GM04504 (cell line): ENCODE results near the gene IFT27.
A peak's percentile ranks its signal among the peaks of the same experiment; 100 is the strongest.
"Not testable (repeated sequence)": the region's sequence is repeated elsewhere in the genome, so short reads cannot be mapped to it uniquely, and the experiment has no call there.

Experiments
- DNase-seq: peaks from one replicate; pipeline ENCODE4 v3.0.0-alpha.2; 2012; ENCODE audit warnings: low read depth

IFT27 gene

DNA sequence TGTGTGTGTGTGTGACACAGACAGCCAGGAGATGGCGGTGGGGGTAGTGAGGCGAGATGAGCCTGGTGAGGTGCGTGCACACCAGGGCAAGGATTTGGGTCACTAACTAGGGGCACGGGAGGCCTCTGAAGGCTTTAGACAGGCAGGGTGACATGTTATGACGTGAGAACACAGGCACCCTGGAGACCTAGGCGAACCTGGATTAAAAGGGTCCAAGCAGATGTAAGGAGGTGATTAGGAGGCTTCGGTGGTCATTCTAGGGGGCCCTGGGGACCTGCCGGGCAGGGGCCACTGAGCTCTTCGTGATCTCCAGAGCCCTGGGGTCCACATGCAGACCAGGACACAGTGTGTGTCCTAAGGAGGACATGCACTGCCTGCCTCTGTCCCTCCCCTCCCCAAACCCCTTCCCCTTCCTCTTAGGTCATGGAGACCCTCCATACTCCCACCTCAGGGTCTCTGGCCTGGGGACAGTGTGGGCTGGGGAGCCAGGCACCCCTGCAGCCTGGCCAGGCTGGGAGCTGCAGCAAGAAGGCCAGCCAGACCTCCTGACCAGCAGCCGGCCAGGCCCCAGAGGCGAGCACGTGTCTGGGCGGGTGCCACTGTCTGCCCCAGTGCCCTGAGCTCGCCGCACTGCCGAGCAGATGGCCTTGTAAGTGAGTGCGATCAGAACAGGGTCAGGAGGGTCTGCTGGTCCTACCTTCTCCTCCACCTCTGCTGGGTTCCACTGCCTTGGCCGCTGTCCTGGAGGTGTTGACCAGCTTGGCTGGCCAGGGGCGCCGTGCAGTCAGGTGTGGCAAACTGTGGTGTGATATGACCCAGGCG, 32.1 kb downstream of the IFT27 start:
- DNase-seq = no peak

DNA sequence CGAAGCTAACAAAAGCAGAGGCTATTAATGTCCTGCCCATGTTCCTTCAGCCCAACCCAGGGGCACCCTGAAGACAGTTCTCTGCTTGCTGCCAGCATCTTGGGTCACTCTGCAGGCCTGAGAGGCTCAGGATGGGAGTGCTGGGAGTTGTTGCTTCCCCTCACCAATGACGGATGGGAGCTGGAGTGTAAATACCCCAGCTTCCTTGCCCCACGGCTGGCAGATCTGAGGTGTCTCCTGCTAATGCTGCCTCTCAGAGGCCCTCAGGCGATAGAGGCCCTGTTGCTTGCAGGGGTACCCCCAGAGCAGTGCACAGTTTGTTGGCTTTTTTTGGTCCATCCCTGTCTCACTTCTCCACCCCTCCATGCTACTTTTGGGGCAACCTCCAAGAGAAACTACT, 32.9 kb downstream of the IFT27 start:
- DNase-seq = no peak

DNA sequence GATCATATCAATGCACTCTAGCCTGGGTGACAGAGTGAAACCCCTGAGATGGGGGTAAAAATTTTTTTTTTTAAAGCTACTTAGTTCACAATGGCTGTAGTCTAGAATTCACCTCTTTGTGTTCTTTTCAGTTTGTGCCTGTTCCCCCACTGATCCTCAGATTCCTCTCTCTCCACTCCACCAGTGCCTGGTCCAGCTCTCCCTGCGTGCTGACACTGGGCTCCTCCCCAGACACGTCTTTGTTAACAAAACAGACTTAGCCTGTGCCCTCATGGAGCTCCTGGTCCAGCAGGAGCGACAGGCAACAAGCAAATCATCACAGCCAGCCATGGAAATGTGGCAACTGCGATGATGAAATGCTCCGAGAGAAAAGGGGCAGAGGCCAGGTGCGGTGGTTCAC, 34.0 kb downstream of the IFT27 start:
- no peak for DNase-seq

DNA sequence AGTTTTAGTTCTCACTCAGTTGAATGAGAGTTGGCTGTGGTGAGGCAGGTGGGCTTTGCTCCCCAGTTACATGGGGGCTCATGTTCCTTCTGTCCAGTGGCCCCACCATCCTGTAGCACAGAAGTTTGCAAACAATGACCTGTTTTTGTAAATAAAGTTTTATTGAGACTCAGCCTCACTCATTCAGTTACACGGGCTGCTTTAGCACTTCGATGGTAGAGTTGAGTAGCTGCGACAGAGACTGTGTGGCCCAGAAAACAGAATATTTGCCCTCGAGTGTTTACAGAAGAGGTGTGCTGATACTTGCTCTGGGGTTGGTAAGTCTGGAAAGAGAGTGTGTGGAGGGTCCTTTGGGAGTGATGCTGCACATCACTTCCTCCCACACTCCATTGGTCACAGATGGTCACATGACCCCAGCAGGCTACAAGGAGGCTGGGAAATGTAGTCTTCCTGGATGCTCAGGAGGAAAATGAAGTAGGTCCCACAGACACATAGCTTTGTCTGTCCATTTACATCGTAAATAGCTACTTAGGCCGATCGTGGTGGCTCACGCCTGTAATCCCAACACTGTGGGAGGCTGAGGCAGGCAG, 34.6 kb downstream of the IFT27 start:
- no peak for DNase-seq

DNA sequence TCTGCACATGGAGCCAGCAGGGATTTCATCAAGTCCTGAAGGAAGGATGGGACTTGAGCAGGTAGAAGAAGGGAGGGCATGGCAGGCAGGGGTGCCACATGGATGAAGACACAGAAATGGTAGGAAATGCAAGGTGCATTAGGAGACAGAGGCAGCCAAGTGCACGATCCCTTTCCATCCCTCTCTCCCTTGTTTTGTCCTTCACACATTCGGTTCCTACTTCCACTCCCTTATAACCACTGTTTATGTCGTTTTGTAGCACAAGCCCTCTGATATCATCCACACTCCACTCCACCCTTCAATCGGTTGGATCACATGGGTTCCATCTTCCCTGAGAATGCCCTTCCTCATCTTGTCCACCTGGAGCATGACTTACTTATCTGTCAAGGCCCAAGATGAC, 35.2 kb downstream of the IFT27 start:
- DNase-seq = no peak

DNA sequence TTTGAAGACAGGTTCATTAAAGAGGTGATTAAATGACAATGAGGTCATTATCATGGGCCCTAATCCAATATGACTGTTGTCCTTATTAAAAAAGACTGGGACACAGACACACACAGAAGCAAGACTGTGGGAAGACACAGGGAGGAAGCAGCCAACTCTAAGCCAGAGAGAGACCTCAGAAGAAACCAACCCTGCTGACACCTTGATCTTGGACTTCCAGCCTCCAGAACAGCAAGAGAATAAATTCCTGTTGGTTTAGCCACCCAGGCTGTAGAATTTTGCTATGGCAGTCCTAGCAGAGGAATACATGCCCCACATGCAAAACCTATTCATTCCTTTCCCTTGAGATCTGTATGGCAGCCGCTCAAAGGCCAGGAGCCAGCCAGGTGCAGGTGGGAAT, 36.7 kb downstream of the IFT27 start:
- DNase-seq = no peak

DNA sequence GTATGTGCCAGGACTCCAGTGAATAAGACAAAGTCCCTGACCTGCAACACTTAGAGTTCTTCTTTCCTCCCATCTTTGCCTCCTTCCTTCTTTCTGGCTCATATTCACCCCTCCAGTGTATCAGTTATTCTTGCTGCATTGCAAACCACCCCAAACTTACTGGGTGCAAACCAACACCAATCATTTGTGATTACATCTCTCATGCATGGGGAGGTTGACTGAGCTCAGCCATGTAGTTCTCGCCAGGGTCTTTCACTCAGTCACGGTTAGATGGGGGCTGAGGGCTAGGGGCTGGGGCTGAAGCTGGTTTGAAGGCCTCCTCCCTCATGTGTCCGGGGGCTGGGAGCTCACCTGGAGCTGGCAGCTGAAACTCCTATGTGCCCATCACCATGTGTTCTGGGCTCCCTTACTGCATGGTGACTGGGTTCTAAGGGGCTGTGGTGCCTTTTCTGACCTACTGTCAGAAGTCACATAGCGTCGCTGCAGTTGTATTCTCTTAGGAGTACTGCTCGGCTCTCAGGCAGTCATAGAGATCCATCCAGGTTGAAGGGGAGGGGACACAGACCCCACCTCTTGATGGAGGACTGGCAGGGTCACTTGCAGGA, 37.4 kb downstream of the IFT27 start:
- no peak for DNase-seq

DNA sequence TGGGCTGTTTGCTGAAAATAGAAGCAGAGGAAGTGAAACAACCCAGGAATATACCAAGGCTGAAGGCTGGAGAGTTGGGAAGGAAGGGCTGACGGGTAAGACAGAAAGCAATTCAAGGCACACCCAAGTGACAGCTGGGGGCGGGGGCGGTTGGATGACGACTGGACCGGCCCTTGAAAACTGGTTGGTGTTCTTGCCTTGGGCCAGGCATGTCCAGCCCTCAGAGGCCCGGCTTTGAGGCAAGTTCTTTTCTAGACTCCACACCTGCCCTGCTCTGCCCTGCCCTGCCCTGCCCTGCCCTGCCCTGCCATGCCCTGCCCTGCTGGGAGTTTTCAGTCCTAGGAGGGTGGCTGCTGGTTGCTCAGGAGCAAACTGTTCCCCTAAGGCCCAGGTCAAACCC, 38.1 kb downstream of the IFT27 start:
- DNase-seq = no peak

DNA sequence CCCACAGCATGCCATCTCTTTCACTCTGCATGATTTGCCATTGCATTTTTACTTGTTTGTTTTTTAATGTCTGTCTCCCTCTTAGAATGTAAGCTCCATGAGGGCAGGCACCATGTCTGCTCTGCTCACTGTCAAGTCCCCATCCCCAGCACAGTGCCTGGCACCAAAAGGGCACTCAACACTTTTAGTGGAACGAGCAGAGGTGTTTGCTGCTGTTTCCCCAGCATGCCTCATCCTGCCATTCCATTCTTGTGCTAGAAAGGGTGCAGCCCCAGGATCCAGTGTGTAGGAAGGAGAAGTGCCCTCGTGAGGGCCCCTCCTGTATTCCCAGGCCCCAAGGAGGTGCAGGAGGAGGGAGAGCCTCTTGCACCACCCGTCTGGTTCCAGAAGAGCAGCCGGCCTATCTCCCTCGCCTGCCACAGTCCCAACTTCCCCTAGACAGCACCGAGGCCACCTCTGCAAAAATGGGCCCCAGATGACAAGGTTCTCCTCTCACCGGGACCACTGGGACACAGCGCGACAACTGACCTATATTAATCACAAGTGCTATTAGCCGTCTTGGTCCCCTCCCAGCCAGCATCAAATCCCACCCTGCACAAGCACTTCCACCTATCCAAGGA, 39.1 kb downstream of the IFT27 start:
- no peak for DNase-seq

DNA sequence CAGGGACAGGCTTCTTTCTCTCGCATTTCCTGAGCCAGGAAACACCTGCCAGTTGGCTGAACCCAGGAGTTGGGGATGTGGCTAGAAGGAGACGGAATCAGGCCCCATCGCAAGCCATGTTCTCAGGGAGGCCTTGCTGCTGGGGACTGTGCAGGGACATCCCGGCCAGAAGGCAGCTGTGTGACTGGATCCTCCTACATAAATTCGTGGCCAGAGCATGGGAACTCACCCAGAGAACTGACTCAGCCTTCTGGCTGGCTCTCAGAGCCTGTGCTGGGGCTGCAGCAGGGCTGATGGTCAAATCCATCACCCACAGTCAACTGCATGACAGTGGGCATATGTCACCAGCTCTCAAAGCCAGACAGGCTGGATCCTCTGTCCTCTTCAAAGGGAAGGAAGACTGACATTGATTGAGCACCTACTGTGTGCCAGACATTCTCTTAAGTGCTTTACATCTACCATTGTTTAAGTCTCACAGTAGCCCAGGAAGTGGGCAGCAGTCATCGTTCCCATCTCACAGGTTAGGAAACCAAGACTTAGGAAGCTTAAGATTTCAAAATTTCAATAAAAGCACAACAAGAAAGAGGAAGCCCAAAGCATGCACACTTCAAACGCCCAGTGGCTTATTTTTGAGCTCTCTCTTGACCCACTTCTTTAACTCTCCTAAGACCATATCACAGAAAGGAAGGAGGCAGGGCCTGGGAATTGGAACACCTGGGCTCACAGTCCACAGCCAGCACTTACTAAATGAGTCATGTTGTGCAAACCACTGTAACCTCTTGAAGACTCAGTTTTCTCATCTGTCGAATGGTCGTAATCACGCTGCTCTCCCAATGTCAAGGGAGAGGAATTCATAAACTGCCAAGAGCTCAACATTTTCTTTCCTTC, 41.5 kb downstream of the IFT27 start:
- DNase-seq = peak; percentile 44

DNA sequence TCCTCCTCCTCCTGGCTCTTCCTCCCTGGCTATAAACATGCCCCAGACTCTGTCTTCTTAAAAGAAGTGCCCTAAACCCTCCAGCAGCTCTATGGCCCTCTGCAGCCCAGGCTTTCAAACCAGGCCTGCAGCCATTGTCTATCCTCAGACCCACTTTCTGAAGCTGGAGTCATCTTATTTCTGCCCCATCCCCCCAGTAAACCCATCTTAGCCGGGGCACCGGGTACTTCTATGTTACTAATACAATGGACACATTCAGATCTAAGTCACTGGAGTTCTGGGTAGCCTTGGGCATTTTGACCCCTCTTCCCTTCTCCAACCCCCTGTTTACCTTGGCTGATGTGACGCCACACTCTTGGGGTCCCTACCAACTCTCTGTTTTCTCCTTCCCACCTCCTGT, 42.6 kb downstream of the IFT27 start:
- DNase-seq = no peak

DNA sequence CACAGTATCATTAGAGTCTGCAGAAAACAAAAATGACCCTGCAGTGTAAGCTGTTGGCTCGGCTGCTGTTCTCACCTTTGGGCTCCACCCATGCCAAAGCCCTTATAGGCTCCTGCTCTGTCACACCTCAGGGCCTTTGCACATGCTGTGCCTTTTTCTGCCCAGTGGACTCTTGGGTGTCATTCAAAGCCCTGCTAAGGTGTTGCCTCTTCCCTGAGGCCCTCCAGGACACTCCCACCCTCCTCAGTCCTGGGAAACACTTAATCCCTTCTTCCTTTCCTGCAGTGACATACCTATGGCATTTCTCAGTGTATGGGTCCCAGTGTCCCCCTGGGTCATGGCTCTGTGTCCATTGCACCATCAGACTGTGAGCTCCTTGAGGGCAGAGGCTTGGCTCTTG, 43.3 kb downstream of the IFT27 start:
- DNase-seq = no peak

DNA sequence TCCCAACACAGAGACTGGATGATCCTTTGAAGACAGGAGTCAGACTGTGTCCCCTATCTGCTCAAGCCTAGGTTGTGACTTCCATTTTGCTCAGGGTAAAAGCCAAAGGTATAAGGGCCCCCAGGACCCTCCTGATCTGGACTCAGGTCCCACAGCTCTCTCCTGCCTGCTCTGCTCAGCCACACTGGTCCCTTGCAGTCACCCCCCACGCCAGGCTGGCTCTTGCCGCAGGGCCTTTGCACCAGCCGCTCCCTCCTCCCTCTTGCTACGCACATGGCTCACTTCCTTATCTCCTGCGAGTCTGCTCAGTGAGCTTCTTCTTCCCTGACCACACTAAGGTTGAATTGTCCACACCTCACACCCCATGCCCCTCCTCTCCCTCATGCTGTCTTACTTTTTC, 44.0 kb downstream of the IFT27 start:
- no peak for DNase-seq

DNA sequence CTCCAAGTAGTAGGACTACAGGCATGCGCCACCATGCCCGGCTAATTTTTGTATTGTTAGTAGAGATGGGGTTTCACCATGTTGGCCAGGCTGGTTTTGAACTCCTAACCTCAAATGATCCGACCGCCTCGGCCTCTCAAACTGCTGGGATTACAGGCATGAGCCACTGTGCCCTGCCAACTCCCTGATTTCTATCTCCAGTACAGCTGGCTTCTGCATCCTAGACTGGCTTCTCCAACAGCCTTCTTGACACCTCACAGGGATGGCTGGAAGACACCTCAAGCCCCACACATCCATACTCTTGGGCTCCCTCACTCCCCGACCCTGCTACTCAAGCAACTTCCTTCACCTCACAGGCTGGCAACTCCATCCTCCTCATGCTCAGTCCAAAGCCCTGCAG, 44.6 kb downstream of the IFT27 start:
- DNase-seq = not testable (repeated sequence)

DNA sequence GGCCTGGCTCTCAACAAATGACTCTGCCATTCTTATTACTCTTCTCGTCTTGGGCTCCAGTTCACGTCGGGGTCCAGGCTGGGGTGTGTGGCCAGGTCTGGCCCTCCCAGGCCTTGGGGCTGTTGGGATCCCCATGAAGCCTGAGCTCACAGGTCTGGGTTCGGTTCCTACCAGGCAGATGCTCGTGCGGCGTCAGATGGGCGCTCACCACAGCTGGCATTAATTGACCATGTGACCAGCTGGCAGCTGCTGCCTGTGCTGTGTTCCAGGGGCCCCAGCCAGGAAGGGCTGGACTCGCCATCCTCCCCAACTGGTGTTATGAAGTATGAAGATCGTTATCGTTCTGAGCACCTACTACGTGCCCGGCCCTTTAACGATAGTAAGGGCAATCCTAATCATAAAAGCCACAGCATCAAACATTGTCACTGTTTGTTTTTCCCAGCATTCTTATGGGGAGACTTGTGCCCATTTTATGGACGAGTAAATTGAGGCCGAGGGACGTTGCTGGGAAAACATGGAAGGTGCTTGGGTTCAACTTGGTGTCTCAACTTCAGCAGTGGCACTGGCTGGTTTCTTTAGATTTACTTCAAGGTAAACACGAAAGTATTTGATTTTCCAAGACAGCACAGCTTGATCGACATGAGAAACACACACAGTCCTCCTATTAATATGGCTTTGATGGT, 45.6 kb downstream of the IFT27 start:
- no peak for DNase-seq

DNA sequence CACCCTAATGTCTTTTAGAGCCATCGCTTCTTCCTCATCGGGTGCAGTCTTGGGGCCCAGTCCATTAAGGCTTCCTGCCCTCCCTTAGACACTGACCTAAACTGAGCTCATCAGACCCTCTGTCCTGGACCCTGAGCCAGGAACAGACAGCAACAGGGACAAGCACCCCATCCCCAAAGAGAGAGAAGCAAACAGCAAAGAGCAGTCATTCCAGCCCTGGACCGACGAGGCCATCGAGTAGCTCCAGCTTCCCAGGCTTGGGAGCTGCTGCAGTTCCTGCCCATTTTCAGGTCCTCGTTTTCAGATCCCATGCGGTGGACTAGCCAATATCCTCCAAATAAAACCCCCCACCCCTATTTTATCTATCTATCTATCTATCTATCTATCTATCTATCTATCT, 46.6 kb downstream of the IFT27 start:
- DNase-seq = no peak

DNA sequence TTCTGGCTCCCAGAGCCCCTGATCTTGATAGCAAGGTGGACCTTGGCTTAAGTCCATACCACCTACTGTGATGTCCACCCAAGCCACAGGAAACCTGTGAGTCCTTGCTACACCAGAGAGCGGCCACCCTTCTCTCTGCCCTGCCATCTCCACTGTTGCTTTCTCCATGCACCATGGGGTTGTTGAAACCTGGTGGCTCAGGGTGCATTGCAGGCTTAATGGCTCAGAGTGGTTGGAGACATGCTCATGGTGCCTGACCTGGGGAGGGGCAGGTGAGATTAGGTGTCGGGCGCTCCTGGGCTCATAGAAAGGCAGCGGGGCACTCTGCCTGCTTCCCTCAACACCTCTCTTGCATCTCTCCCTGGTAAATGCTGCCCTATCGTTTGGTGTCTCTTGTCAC, 47.4 kb downstream of the IFT27 start:
- DNase-seq = no peak

DNA sequence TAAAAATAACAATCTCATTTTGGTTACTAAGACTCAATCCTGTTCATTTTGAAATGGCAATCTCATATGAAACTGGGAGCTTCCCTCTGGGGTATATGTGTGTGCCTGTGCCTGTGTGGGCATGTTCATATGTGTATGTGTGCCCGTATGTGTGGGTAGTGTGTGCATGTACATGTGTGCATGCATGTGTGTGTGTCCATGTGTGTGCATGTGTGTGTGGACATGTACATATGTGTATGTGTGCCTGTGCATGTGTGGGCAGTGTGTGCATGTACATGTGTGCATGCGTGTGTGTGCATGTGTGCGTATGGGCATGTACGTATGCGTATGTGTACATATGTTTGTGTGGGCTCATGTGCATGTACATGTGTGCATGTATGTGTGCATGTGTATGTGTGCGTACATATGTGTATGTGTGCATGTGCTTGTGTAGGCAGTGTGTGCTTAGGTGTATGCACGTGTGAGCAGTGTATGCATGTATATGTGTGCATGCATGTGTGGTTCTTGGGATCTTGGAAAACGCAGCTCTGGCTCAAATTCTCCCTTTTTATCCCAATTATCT, 47.9 kb downstream of the IFT27 start:
- DNase-seq = no peak

DNA sequence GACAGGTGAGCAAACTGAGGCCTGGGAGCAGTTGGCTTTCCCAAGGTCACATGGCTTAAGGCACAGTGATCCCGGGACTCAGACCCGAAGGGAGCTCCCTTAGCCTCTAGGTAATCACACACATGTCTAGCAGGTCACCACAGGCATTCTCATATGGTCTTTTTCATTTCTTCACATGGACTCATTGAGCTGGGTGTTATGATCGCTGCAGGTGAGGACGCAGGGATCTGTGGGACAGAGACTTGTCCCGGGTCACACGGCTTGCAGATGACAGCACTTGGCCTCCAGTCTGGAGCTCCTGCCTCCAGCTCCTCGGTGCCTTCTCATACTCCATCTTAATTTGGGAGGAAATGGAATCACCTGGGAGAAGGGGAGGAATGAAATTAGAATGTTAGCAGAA, 48.8 kb downstream of the IFT27 start:
- DNase-seq = no peak

DNA sequence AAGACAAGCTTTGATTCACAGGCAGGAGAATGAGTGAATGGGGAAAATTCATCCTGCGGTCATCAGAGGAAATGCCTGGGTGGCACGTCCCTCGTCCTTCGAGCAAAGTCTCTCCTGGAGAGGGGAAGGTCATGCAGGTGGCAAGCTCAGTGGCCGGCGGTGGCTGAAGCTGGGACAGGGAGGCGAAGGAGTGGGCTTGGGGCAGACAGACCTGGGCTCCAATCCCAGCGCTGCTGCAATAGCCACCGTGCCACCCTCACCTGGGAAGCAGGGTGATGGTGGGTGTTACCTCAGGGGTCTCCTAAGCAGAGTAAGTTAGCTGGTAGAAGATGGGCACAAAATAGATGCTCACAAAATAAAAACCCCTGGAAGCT, 49.9 kb downstream of the IFT27 start:
- DNase-seq = no peak

DNA sequence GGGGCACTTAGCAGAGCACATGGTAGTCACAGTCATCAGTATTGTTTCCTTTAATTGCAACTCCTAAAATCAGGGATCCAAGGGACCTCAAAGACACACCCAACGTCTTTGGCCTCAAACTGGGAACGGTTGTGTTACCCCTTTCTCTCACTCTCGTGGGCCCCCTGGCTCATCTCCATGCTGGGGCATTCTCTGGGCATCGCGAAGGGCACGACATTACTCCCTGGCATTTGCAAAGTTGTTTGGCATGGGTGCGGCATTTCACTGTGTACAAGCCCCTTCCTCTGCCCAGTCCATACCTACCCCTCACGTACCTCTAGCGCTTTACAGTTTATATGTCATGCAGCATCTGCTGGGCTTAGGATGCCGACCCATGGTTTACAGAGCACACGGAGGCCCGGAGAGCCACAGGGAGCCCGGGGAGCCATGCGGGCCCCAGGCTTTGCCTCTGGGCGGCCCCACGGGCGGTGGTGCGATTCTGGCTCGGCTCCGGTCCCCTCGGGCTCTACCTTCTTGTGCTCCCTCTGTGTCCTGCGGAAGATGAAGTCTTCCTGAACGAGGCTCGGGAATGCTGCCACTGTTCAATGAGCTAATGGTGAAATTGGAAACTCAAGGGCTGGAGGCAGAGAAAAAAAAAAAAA, 50.4 kb downstream of the IFT27 start:
- no peak for DNase-seq
